ENCODE measurements around the gene GNPTAB.

Gene GNPTAB

DNA sequence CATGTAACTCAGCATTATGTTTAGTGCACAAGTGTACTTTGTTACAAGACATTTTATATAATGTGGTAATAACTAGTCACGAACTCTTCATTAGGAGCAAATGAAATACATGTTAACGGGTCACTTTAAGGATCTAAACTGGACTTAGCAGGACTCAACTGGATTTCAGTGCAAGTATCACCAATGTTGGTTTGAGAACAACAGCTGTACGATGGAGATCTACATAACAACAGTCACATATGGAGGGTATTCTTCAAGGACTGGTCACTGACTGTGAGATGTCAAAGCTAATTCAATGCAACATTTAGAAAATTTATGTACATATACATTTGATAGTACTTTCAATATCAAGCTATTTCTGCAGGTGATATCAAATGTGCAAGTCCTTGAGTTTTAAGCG is 69.0 kb downstream of the GNPTAB start:
- no peak for DNase-seq (ENCODE audit: low read depth)
- H3K4me3 ChIP-seq (ENCODE audit: low read length), result no peak overlapping the region
- TF ChIP-seq, protein P1, sequence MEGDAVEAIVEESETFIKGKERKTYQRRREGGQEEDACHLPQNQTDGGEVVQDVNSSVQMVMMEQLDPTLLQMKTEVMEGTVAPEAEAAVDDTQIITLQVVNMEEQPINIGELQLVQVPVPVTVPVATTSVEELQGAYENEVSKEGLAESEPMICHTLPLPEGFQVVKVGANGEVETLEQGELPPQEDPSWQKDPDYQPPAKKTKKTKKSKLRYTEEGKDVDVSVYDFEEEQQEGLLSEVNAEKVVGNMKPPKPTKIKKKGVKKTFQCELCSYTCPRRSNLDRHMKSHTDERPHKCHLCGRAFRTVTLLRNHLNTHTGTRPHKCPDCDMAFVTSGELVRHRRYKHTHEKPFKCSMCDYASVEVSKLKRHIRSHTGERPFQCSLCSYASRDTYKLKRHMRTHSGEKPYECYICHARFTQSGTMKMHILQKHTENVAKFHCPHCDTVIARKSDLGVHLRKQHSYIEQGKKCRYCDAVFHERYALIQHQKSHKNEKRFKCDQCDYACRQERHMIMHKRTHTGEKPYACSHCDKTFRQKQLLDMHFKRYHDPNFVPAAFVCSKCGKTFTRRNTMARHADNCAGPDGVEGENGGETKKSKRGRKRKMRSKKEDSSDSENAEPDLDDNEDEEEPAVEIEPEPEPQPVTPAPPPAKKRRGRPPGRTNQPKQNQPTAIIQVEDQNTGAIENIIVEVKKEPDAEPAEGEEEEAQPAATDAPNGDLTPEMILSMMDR (conservative IDR thresholded peaks at IDR 0.05; ENCODE audit: low read depth, low read length), result no peak

DNA sequence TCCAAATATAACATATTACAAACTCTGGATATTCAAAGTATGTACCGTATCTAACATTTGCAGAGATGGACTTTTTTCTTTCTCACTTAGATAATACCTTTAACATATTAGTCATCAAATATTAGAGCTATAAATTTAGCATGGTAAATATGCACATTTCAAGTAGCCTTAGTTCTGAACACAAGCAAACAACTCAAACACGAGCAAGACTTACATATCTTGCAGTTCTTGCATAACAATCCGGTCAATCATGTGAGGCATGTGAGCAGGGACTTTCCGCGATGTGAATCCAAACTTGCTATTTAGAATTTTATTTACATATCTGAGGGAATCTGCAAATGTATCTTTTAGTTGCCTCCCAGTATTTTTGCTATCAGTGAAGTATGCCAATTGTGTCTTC is 69.4 kb downstream of the GNPTAB start:
- H3K4me3 ChIP-seq (ENCODE audit: low read length), result no peak overlapping the region
- DNase-seq (ENCODE audit: low read depth), result no peak
- TF ChIP-seq, protein P1 (conservative IDR thresholded peaks at IDR 0.05; ENCODE audit: low read depth, low read length), result no peak

DNA sequence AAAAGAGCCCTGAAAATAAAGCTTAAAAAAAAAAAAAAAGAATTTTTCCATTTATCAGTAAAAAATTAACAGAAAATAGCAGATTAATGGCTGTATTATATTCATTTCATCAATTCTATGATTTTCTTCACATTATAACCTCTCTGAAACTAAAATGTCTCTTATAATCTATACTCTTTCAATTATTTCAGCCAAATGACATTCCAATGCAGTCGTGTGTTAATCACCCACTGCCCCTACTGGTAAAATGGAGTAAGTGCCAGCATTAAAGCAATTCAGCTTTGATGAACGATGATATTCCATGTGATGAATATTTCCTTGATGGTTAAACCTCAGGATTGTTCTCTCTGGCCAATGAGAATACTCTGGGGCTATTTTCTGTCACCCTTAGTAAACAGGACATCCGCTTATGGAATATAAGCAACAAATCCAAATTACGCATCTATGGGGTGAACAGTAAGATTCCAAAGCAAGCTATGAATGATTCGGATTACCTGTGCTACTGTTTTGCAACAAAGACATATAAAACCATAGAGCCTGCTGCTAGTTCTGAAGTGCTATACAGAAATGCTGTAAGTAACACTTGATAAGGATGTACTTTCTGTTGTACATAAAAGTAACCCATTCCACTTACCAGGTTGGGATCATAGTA is 71.2 kb downstream of the GNPTAB start:
- peak; percentile 11 for DNase-seq (ENCODE audit: low read depth)
- TF ChIP-seq, protein P1 (conservative IDR thresholded peaks at IDR 0.05; ENCODE audit: low read depth, low read length), result peak; percentile 86
- H3K4me3 ChIP-seq (ENCODE audit: low read length), result no peak overlapping the region

DNA sequence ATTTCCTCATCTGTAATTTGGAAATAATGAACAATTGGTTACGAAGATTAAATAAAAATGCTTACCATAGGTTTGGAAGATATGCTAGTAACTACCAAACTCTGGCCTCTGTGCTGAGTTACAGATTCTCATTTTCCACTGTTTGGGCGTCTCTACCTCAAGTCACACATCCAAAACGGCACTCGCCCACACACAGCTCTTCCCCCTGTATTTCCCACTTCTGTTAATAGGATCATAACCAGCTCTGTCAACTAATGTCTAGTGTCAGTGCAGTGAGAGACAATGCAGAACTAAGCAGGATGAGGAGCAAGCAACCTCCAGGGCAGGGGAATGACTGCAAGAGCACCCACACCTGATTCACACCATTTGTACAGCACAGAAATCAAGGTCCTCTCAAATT is 80.6 kb downstream of the GNPTAB start:
- TF ChIP-seq, protein P1 (conservative IDR thresholded peaks at IDR 0.05; ENCODE audit: low read depth, low read length), result no peak
- no peak overlapping the region for H3K4me3 ChIP-seq (ENCODE audit: low read length)
- no peak for DNase-seq (ENCODE audit: low read depth)

DNA sequence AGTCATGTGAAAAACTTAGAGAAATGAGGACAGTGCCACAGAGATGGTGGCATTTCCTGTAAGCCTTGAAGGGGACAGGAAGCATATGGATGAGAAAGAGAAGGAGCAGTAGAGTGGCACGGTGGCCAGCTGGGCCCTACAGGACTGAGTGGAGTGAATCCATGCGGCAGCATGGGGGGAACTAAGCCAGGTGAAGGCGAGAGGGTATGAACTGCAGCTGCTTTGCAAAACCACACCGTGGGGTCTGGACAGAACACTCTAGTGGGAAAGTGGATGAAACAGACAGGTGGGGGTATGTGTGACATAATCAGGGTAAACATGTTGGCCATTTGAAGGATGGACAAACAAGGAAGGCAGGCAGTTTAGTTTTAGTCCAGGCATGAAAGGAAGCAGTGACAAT is 81.1 kb downstream of the GNPTAB start:
- no peak for DNase-seq (ENCODE audit: low read depth)
- H3K4me3 ChIP-seq (ENCODE audit: low read length), result no peak overlapping the region
- TF ChIP-seq, protein P1 (conservative IDR thresholded peaks at IDR 0.05; ENCODE audit: low read depth, low read length), result no peak

DNA sequence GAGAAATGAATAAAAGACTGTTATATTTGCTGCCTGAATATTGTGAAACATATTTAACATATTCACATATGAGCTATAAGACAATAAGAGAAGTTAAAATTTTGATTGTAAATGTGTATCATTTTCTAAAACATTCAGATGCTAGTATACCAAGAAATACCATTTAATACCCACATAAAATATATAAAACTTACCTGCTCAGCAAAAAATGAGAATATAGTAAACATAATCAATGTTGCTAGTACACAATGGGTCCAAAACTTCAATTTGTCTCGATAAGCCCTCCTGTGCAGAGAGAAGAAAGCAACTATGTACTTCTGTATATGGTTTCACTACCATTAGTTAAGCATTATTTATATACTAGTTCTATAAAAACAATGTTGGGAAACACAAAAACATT is 81.9 kb downstream of the GNPTAB start:
- TF ChIP-seq, protein P1 (conservative IDR thresholded peaks at IDR 0.05; ENCODE audit: low read depth, low read length), result no peak
- no peak overlapping the region for H3K4me3 ChIP-seq (ENCODE audit: low read length)

DNA sequence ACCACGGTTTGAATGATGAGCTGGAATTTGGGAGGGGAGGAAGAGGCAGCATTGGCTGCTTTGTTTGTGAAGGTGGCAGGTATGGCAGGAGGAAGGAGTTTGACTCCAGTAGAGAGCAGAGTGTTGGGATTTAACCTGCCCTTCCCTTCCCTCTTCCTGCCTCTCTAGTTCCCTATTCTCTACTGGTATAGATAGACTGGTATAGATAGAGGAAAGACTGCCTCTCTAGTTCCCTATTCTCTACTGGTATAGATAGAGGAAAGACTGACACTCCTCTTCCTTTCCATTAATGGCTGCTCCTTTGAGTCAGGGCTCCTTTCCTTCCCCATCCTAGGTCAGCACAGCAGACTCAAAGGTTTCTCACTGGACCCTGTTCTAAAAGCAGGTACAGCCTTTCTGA is 83.1 kb downstream of the GNPTAB start:
- TF ChIP-seq, protein P1 (conservative IDR thresholded peaks at IDR 0.05; ENCODE audit: low read depth, low read length), result no peak

More for the DNA sequence above, 81.9 kb downstream of the GNPTAB start:
- no peak for DNase-seq (ENCODE audit: low read depth)

More for the DNA sequence above, 83.1 kb downstream of the GNPTAB start:
- no peak overlapping the region for H3K4me3 ChIP-seq (ENCODE audit: low read length)
- no peak for DNase-seq (ENCODE audit: low read depth)

Data from retinal pigment epithelial cell (primary cell).